Astrocyte (in vitro differentiated cells and primary cell): Measurements from ENCODE around the gene EPHA2. TPM values are rescaled to one million over a fixed set of nuclear protein-coding genes. Genes with fewer than 3 reads are reported as not detected.

Experiments used
- DNase-seq: peaks from one replicate; pipeline ENCODE4 v3.0.0-alpha.2; 2010; ENCODE audit warnings: low read depth
- FAIRE-seq: peaks from 2 replicates; lab custom pipeline; 2011; peaks lifted over from hg19 to GRCh38; lab: Jason Lieb, UNC
- H2AFZ ChIP-seq: 2 replicates; pipeline ENCODE4 v1.6.0; 2012; ENCODE audit warnings: low read depth, low read length, inconsistent platforms
- H3K27ac ChIP-seq: 2 replicates; pipeline ENCODE4 v1.5.1; 2011; ENCODE audit warnings: low read depth, low read length, inconsistent platforms
- H3K27me3 ChIP-seq: 2 replicates; pipeline ENCODE4 v1.6.0; 2011; ENCODE audit warnings: low read length, inconsistent platforms; ENCODE audit not compliant: insufficient read depth
- H3K36me3 ChIP-seq: 2 replicates; pipeline ENCODE4 v1.5.1; 2011; ENCODE audit warnings: low read length, inconsistent platforms; ENCODE audit not compliant: insufficient read depth
- H3K4me1 ChIP-seq: 2 replicates; pipeline ENCODE4 v1.5.1; 2011; ENCODE audit warnings: low read length, inconsistent platforms; ENCODE audit not compliant: insufficient read depth
- H3K4me2 ChIP-seq: 2 replicates; pipeline ENCODE4 v1.6.0; 2012; ENCODE audit warnings: low read length, inconsistent platforms
- H3K4me3 ChIP-seq: 2 replicates; pipeline ENCODE4 v1.5.1; 2011; ENCODE audit warnings: low read depth, mild to moderate bottlenecking, low read length, inconsistent platforms; ENCODE audit not compliant: insufficient read depth
- H3K79me2 ChIP-seq: 2 replicates; pipeline ENCODE4 v1.6.0; 2012; ENCODE audit warnings: mild to moderate bottlenecking, low read length, inconsistent platforms; ENCODE audit not compliant: insufficient read depth
- H3K9ac ChIP-seq: 2 replicates; pipeline ENCODE4 v1.6.0; 2012; ENCODE audit warnings: mild to moderate bottlenecking, low read length, inconsistent platforms
- H3K9me3 ChIP-seq: 2 replicates; pipeline ENCODE4 v1.5.1; 2012; ENCODE audit warnings: low read depth, mild to moderate bottlenecking, low read length, inconsistent platforms; ENCODE audit not compliant: insufficient read depth
- H4K20me1 ChIP-seq: 2 replicates; pipeline ENCODE4 v1.6.0; 2012; ENCODE audit warnings: low read length, inconsistent platforms; ENCODE audit not compliant: insufficient read depth
- H3K27ac Mint-ChIP-seq: one replicate; pipeline ENCODE4 v1.8.0; 2021; ENCODE audit warnings: mild to moderate bottlenecking, mixed read lengths; ENCODE audit not compliant: unreplicated experiment
- H3K27me3 Mint-ChIP-seq: one replicate; pipeline ENCODE4 v1.8.0; 2021; ENCODE audit warnings: low read depth, mixed read lengths; ENCODE audit not compliant: unreplicated experiment
- H3K36me3 Mint-ChIP-seq: one replicate; pipeline ENCODE4 v1.8.0; 2021; ENCODE audit warnings: low read depth, mixed read lengths; ENCODE audit not compliant: unreplicated experiment
- H3K4me1 Mint-ChIP-seq: one replicate; pipeline ENCODE4 v1.8.0; 2021; ENCODE audit warnings: low read depth, mixed read lengths; ENCODE audit not compliant: unreplicated experiment
- H3K4me3 Mint-ChIP-seq: one replicate; pipeline ENCODE4 v1.8.0; 2021; ENCODE audit warnings: mild to moderate bottlenecking, moderate library complexity, mixed read lengths; ENCODE audit not compliant: unreplicated experiment
- H3K9me3 Mint-ChIP-seq: one replicate; pipeline ENCODE4 v1.8.0; 2021; ENCODE audit warnings: mild to moderate bottlenecking, mixed read lengths; ENCODE audit not compliant: unreplicated experiment
- EZH2 ChIP-seq: IDR thresholded peaks from 2 replicates; pipeline ENCODE4 v1.6.1; 2012; ENCODE audit warnings: mild to moderate bottlenecking, low read length, inconsistent platforms; ENCODE audit not compliant: insufficient read depth
- total RNA-seq: library from RNA; stranded (reverse); gene quantifications from 2 replicates; pipeline ENCODE4 v1.2.1, GENCODE V29; 2021
- TF ChIP-seq, protein P1 (sequence below): IDR thresholded peaks from 2 replicates; pipeline ENCODE4 v1.5.1; 2011; ENCODE audit warnings: low read depth, mild to moderate bottlenecking, inconsistent platforms, low read length, moderate library complexity; ENCODE audit not compliant: insufficient read depth

Gene EPHA2
- total RNA-seq, 1 donor from 2014 or later = 140 TPM

DNA sequence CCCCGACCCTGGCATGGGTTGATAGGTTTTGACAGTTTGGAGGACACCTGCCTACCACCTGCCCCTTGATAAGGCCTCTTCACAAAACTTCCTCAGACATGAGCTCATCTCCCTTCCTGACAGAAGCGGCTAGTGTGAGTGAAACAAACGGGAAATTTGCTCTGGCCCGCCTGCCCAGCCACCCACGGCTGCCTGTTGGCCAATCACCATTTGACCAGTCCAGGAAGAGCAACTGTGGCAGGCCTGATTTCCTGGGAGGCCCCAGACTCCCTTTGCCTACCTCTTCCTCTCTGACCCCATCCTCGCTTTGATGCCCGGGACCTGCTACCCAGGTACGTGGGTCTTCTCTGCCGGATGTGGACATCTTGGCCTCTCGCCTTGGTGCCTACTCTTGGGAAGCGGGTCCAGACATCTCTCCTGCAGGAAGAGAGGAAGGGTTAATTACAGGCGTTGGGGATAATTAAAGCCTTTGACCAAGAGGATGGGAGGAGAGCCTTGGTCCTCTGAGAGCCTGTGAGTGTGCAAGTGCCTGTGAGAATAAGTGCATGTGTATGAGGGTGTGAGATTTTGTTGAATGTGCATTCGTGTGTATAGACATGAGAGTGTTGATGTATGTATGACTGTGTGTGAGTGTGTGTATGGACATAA lies 1.1 kb upstream of the EPHA2 start:
- H3K36me3 Mint-ChIP-seq = peaks cover 3% of the 10 kb centered on the region
- peaks cover under 1% of the 10 kb centered on the region for H3K27me3 Mint-ChIP-seq
- Histone ChIP-seq H3K27ac (peak overlapping the region; percentile 70), H3K9me3 (no peaks in the 10 kb centered on the region), H3K9ac (peak overlapping the region; percentile 88), H3K4me3 (peak overlapping the region; percentile 91), H3K27me3 (no peaks in the 10 kb centered on the region), H2AFZ (peak overlapping the region; percentile 29), H3K36me3 (no peaks in the 10 kb centered on the region), H3K4me2 (peak overlapping the region; percentile 99), H3K4me1 (peaks cover 40% of the 10 kb centered on the region), H3K79me2 (peaks cover 48% of the 10 kb centered on the region), H4K20me1 (peaks cover 19% of the 10 kb centered on the region)
- H3K9me3 Mint-ChIP-seq = no peaks in the 10 kb centered on the region
- peaks cover 25% of the 10 kb centered on the region for H3K4me1 Mint-ChIP-seq
- DNase-seq (peak; percentile 70), FAIRE-seq (no peak)
- no peak for TF ChIP-seq EZH2
- TF ChIP-seq, protein P1, sequence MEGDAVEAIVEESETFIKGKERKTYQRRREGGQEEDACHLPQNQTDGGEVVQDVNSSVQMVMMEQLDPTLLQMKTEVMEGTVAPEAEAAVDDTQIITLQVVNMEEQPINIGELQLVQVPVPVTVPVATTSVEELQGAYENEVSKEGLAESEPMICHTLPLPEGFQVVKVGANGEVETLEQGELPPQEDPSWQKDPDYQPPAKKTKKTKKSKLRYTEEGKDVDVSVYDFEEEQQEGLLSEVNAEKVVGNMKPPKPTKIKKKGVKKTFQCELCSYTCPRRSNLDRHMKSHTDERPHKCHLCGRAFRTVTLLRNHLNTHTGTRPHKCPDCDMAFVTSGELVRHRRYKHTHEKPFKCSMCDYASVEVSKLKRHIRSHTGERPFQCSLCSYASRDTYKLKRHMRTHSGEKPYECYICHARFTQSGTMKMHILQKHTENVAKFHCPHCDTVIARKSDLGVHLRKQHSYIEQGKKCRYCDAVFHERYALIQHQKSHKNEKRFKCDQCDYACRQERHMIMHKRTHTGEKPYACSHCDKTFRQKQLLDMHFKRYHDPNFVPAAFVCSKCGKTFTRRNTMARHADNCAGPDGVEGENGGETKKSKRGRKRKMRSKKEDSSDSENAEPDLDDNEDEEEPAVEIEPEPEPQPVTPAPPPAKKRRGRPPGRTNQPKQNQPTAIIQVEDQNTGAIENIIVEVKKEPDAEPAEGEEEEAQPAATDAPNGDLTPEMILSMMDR = no peak
- peak overlapping the region; percentile 95 for H3K4me3 Mint-ChIP-seq
- peak overlapping the region; percentile 29 for H3K27ac Mint-ChIP-seq

DNA sequence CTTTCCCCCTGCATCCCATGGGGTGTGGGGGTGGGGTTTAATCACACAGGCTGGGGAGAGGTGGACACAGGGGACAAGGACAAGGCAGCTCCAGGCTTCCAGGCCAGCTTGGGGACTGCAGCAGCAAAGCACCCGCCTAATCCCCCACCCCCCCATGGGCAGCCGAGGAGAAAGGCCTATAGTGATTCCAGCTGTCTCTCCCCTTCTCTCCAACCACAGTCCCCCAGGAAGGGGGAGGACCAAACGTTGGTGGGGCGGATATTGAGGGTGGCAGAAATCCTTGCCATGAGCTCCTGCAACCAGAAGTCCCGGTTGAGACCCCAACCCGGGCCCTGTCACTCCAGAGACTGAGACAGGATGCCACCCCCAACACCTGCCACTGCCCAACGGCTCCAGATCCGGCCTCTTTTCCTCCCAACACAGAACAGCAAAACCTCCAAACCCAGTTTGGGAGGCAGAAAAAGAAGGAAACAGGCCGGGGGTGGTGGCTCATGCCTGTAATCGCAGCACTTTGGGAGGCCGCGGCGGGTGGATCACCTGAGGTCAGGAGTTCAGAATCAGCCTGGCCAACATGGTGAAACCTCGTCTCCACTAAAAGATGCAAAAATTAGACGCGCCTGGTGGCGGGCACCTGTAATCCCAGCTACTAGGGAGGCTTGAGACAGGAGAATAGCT lies 1.7 kb downstream of the EPHA2 start:
- Mint-ChIP-seq H3K4me1 (peaks cover 45% of the 10 kb centered on the region), H3K9me3 (no peaks in the 10 kb centered on the region), H3K36me3 (no peaks in the 10 kb centered on the region), H3K4me3 (peak overlapping the region; percentile 95), H3K27me3 (no peaks in the 10 kb centered on the region), H3K27ac (peak overlapping the region; percentile 81)
- H3K36me3 ChIP-seq = peaks cover 12% of the 10 kb centered on the region
- H3K9ac ChIP-seq = peak overlapping the region; percentile 88
- TF ChIP-seq, protein P1 = no peak
- no peak for TF ChIP-seq EZH2
- H4K20me1 ChIP-seq = peaks cover 44% of the 10 kb centered on the region
- H3K4me3 ChIP-seq = peak overlapping the region; percentile 91
- no peak overlapping the region for H2AFZ ChIP-seq
- H3K4me1 ChIP-seq = peaks cover 53% of the 10 kb centered on the region
- no peak for DNase-seq
- H3K27ac ChIP-seq = peak overlapping the region; percentile 70
- peaks cover 76% of the 10 kb centered on the region for H3K79me2 ChIP-seq
- H3K4me2 ChIP-seq = peak overlapping the region; percentile 99
- no peaks in the 10 kb centered on the region for H3K27me3 ChIP-seq
- no peak for FAIRE-seq
- no peaks in the 10 kb centered on the region for H3K9me3 ChIP-seq
